HCT116 (cell line): Measurements from ENCODE around the gene PADI4. TPM values are rescaled to one million over a fixed set of nuclear protein-coding genes. Genes with fewer than 3 reads are reported as not detected.

Source experiments
- ATAC-seq: fragments of 200-7000 bp; cut with Tn5 transposase; 2 replicates; pipeline ENCODE4 v1.9.1; 2020; ENCODE audit warnings: mild to moderate bottlenecking, moderate library complexity
- BruUV-seq: library from RNA; stranded (reverse); fragments of 400-500 nt; replicated peaks from 2 replicates; lab custom pipeline; 2021; lab: Mats Ljungman, UMichigan
- CTCF ChIA-PET: fragments of 300-600 bp; sonication (Branson Sonifier 250); formaldehyde crosslinking; loops from one replicate; lab custom pipeline; 2021; ENCODE audit warnings: antibody characterized with exemption; lab: Charles Lee
- POLR2A ChIA-PET: fragments of 300-600, 350-600 bp; sonication (Branson Sonifier 250); formaldehyde crosslinking; loops from one replicate; lab custom pipeline; 2021; ENCODE audit warnings: antibody characterized with exemption; lab: Charles Lee
- RAD21 ChIA-PET, 2 experiments: fragments of 300-600 bp; sonication (Branson Sonifier 250); formaldehyde crosslinking; loops; one replicate each; lab custom pipeline; 2023; ENCODE audit warnings: low total read pairs in 2 of 2; ENCODE audit not compliant: uncharacterized antibody in 2 of 2, unreplicated experiment in 2 of 2, low non-redundant PET in 1 of 2; lab: Charles Lee
- DNase-seq: peaks from one replicate; pipeline ENCODE4 v3.0.0-alpha.2; 2010; ENCODE audit warnings: low read depth, low spot score
- H2AFZ ChIP-seq: fragments of 200-600 bp; shearing (Covaris generic), sonication (generic); 2 replicates; pipeline ENCODE4 v1.6.1; 2017; ENCODE audit warnings: low read depth, mixed run types, mixed read lengths, antibody characterized with exemption, low read length; ENCODE audit not compliant: poor library complexity, severe bottlenecking
- H3K27ac ChIP-seq: 2 replicates; pipeline ENCODE4 v1.5.1; 2012; ENCODE audit warnings: low read depth, low read length
- H3K27me3 ChIP-seq: fragments of 200-600 bp; sonication (generic); 2 replicates; pipeline ENCODE4 v1.6.1; 2016; ENCODE audit warnings: mixed run types, low read length, mixed read lengths; ENCODE audit not compliant: insufficient read depth
- H3K36me3 ChIP-seq, 2 experiments: fragments of 200-500 bp in 1 of 2; fragments of 200-600 bp in 1 of 2; sonication (Bioruptor generic) in 1 of 2; sonication (generic) in 1 of 2; 2 replicates each; pipeline versions ENCODE4 v1.5.1 to v1.6.1; 2014 to 2016; ENCODE audit warnings: low read length in 2 of 2, inconsistent platforms in 1 of 2, mixed read lengths in 1 of 2, mixed run types in 1 of 2; ENCODE audit not compliant: insufficient read depth in 2 of 2, control insufficient read depth in 1 of 2
- H3K4me1 ChIP-seq, 2 experiments: fragments of 200-600 bp in 1 of 2; sonication (generic) in 1 of 2; 2 replicates each; pipeline versions ENCODE4 v1.5.1 to v1.6.1; 2012 to 2017; ENCODE audit warnings: low read length in 2 of 2, inconsistent platforms in 1 of 2, mild to moderate bottlenecking in 1 of 2, mixed read lengths in 1 of 2, mixed run types in 1 of 2, moderate library complexity in 1 of 2; ENCODE audit not compliant: insufficient read depth in 2 of 2, control insufficient read depth in 1 of 2
- H3K4me2 ChIP-seq: fragments of 200-600 bp; sonication (generic); 2 replicates; pipeline ENCODE4 v1.6.1; 2017; ENCODE audit warnings: mixed run types, low read length, mixed read lengths
- H3K4me3 ChIP-seq, 2 experiments: fragments of 200-600 bp in 1 of 2; sonication (generic) in 1 of 2; replicated peaks in 1 of 2; 2 replicates each; pipeline ENCODE4 v1.5.1; 2011 to 2016; ENCODE audit warnings: low read length in 2 of 2, control low read depth in 1 of 2, low read depth in 1 of 2, mild to moderate bottlenecking in 1 of 2, mixed read lengths in 1 of 2, mixed run types in 1 of 2
- H3K79me2 ChIP-seq: fragments of 200-600 bp; sonication (generic); 2 replicates; pipeline ENCODE4 v1.6.1; 2017; ENCODE audit warnings: mild to moderate bottlenecking, mixed run types, low read length, moderate library complexity, mixed read lengths; ENCODE audit not compliant: insufficient read depth
- H3K9ac ChIP-seq: fragments of 200-600 bp; sonication (generic); 2 replicates; pipeline ENCODE4 v1.6.1; 2016; ENCODE audit warnings: low read length, mixed read lengths
- H3K9me2 ChIP-seq: fragments of 200-600 bp; sonication (generic), shearing (Covaris generic); 2 replicates; pipeline ENCODE4 v1.6.1; 2017; ENCODE audit warnings: mixed run types, mild to moderate bottlenecking, moderate library complexity; ENCODE audit not compliant: insufficient read depth
- H3K9me3 ChIP-seq, 2 experiments: fragments of 200-500 bp in 1 of 2; fragments of 200-600 bp in 1 of 2; sonication (Bioruptor generic) in 1 of 2; sonication (generic) in 1 of 2; 2 replicates each; pipeline ENCODE4 v1.6.1; 2014 to 2017; ENCODE audit warnings: low read length in 2 of 2, mixed read lengths in 2 of 2, inconsistent platforms in 1 of 2, low read depth in 1 of 2, mild to moderate bottlenecking in 1 of 2, mixed run types in 1 of 2, moderate library complexity in 1 of 2; ENCODE audit not compliant: control insufficient read depth in 1 of 2, insufficient read depth in 1 of 2
- H4K20me1 ChIP-seq: fragments of 200-600 bp; sonication (generic), shearing (Covaris generic); 2 replicates; pipeline ENCODE4 v1.6.1; 2017; ENCODE audit warnings: mixed run types, mild to moderate bottlenecking, moderate library complexity; ENCODE audit not compliant: insufficient read depth
- ATF3 ChIP-seq: IDR thresholded peaks from 2 replicates; pipeline ENCODE4 v1.6.1; 2012
- CBX3 ChIP-seq: IDR thresholded peaks from 2 replicates; pipeline ENCODE4 v1.6.1; 2012; ENCODE audit warnings: low read depth
- CEBPB ChIP-seq: IDR thresholded peaks from 2 replicates; pipeline ENCODE4 v1.6.1; 2012; ENCODE audit warnings: low read depth
- CTCF ChIP-seq, 3 experiments: fragments of 200-600 bp in 1 of 3; sonication (generic) in 1 of 3; IDR thresholded peaks in 2 of 3; conservative IDR thresholded peaks in 1 of 3; 2 replicates each; pipeline ENCODE4 v1.5.1; 2012 to 2017; ENCODE audit warnings: low read depth in 2 of 3, low read length in 2 of 3, antibody characterized with exemption in 1 of 3, borderline replicate concordance in 1 of 3, control low read depth in 1 of 3, mild to moderate bottlenecking in 1 of 3, mixed read lengths in 1 of 3, mixed run types in 1 of 3, moderate library complexity in 1 of 3; ENCODE audit not compliant: insufficient read depth in 1 of 3
- EGR1 ChIP-seq: IDR thresholded peaks from 2 replicates; pipeline ENCODE4 v1.6.1; 2012; ENCODE audit warnings: low read depth
- ELF1 ChIP-seq: IDR thresholded peaks from 2 replicates; pipeline ENCODE4 v1.6.1; 2012; ENCODE audit warnings: low read depth, borderline replicate concordance
- EZH2 ChIP-seq: fragments of 200-600 bp; sonication (generic); IDR thresholded peaks from 2 replicates; pipeline ENCODE4 v1.6.1; 2017; ENCODE audit warnings: antibody characterized with exemption, mixed run types
- EZH2phosphoT487 ChIP-seq: fragments of 200-600 bp; IDR thresholded peaks from 2 replicates; pipeline ENCODE4 v1.6.1; 2018; ENCODE audit warnings: antibody characterized with exemption, borderline replicate concordance
- FOSL1 ChIP-seq: IDR thresholded peaks from 2 replicates; pipeline ENCODE4 v1.6.1; 2012; ENCODE audit warnings: low read depth
- JUND ChIP-seq: IDR thresholded peaks from 2 replicates; pipeline ENCODE4 v1.6.1; 2012
- MAX ChIP-seq: IDR thresholded peaks from 2 replicates; pipeline ENCODE4 v1.6.1; 2012
- POLR2A ChIP-seq: IDR thresholded peaks from 2 replicates; pipeline ENCODE4 v1.7.0; 2011; ENCODE audit warnings: borderline replicate concordance; ENCODE audit not compliant: insufficient read depth, insufficient read length; ENCODE audit errors: extremely low read depth
- RAD21 ChIP-seq: IDR thresholded peaks from 2 replicates; pipeline ENCODE4 v1.6.1; 2012; ENCODE audit warnings: low read depth, mild to moderate bottlenecking
- SIN3A ChIP-seq: IDR thresholded peaks from 2 replicates; pipeline ENCODE4 v1.6.1; 2012; ENCODE audit warnings: low read depth
- SRF ChIP-seq: IDR thresholded peaks from 2 replicates; pipeline ENCODE4 v1.6.1; 2012; ENCODE audit warnings: low read depth
- YY1 ChIP-seq: IDR thresholded peaks from 2 replicates; pipeline ENCODE4 v1.6.1; 2011; ENCODE audit warnings: low read length, low read depth, moderate library complexity, mild to moderate bottlenecking; ENCODE audit not compliant: insufficient replicate concordance; ENCODE audit errors: extremely low read depth
- intact Hi-C: fragments of 100-400 bp; cut with micrococcal nuclease; formaldehyde crosslinking; loops from 2 replicates; pipeline ENCODE4 v1.10.0; 2022
- total RNA-seq: library from RNA; stranded (reverse); gene quantifications from one replicate; pipeline ENCODE4 v1.2.1, GENCODE V29; 2021; ENCODE audit not compliant: unreplicated experiment
- TF ChIP-seq, protein P1 (sequence below): IDR thresholded peaks from 2 replicates; pipeline ENCODE4 v1.6.1; 2011; ENCODE audit warnings: mild to moderate bottlenecking, low read length, moderate library complexity; ENCODE audit not compliant: insufficient replicate concordance; ENCODE audit errors: extremely low read depth
- TF ChIP-seq, protein P2 (sequence below): IDR thresholded peaks from 2 replicates; pipeline ENCODE4 v1.6.1; 2012; ENCODE audit warnings: low read depth

The PADI4 gene
- total RNA-seq, 1 experiment from 2014 or later: 0.44 TPM

DNA sequence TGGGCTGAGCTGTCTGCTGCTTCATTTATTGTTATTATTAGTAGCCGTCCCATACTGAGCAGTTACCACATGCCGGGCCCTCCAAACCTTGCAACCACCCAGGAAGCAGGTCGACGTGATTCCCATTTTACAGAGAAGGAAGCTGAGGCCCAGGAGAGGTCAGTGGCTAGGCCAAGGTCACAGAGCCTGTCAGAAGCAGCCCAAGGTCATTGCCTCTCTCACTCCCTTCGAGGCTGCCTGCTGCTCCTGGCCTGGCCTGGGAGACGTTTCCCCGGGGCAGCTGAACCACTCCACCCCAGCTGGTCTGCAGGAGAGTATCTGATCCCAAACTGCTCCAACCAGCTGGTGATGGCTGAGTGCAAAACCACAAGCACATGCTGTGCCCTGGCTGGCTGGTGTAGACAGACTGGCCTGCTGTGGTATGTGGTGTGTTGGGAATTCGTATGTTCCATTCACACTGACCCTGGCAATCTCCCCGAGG lies 6.5 kb downstream of the PADI4 start:
- TF ChIP-seq ELF1 (no peak), CEBPB (no peak), EGR1 (no peak), SRF (no peak), MAX (no peak), SIN3A (no peak), ATF3 (no peak), JUND (no peak), FOSL1 (no peak), EZH2phosphoT487 (no peak), YY1 (no peak), CTCF (IDR thresholded peaks at IDR 0.05 in 2 of 3, conservative IDR thresholded peaks at IDR 0.05 in 1 of 3; ENCODE audit: borderline replicate concordance in 1 of 3, insufficient read depth in 1 of 3, low read depth in 2 of 3, low read length in 2 of 3) (no peak), EZH2 (no peak), POLR2A (no peak), RAD21 (no peak), CBX3 (no peak)
- TF ChIP-seq, protein P1, sequence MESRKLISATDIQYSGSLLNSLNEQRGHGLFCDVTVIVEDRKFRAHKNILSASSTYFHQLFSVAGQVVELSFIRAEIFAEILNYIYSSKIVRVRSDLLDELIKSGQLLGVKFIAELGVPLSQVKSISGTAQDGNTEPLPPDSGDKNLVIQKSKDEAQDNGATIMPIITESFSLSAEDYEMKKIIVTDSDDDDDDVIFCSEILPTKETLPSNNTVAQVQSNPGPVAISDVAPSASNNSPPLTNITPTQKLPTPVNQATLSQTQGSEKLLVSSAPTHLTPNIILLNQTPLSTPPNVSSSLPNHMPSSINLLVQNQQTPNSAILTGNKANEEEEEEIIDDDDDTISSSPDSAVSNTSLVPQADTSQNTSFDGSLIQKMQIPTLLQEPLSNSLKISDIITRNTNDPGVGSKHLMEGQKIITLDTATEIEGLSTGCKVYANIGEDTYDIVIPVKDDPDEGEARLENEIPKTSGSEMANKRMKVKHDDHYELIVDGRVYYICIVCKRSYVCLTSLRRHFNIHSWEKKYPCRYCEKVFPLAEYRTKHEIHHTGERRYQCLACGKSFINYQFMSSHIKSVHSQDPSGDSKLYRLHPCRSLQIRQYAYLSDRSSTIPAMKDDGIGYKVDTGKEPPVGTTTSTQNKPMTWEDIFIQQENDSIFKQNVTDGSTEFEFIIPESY: no peak
- TF ChIP-seq, protein P2, sequence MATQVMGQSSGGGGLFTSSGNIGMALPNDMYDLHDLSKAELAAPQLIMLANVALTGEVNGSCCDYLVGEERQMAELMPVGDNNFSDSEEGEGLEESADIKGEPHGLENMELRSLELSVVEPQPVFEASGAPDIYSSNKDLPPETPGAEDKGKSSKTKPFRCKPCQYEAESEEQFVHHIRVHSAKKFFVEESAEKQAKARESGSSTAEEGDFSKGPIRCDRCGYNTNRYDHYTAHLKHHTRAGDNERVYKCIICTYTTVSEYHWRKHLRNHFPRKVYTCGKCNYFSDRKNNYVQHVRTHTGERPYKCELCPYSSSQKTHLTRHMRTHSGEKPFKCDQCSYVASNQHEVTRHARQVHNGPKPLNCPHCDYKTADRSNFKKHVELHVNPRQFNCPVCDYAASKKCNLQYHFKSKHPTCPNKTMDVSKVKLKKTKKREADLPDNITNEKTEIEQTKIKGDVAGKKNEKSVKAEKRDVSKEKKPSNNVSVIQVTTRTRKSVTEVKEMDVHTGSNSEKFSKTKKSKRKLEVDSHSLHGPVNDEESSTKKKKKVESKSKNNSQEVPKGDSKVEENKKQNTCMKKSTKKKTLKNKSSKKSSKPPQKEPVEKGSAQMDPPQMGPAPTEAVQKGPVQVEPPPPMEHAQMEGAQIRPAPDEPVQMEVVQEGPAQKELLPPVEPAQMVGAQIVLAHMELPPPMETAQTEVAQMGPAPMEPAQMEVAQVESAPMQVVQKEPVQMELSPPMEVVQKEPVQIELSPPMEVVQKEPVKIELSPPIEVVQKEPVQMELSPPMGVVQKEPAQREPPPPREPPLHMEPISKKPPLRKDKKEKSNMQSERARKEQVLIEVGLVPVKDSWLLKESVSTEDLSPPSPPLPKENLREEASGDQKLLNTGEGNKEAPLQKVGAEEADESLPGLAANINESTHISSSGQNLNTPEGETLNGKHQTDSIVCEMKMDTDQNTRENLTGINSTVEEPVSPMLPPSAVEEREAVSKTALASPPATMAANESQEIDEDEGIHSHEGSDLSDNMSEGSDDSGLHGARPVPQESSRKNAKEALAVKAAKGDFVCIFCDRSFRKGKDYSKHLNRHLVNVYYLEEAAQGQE: no peak
- TF ChIP-seq, all 23 proteins: peak for 0
- ATAC-seq: no peak; the same call in 1 of the 2 replicates
- RAD21 ChIA-PET: no interaction called here

More for the DNA sequence above, 6.5 kb downstream of the PADI4 start:
- DNase-seq: no peak
- CTCF ChIA-PET: no interaction called here
- Histone ChIP-seq H3K27ac (no peak overlapping the region), H3K4me2 (no peak overlapping the region), H3K9me3 (no peaks in the 10 kb centered on the region), H3K9ac (no peak overlapping the region), H4K20me1 (no peaks in the 10 kb centered on the region), H3K9me2 (no peaks in the 10 kb centered on the region), H3K79me2 (no peaks in the 10 kb centered on the region), H3K36me3 (no peaks in the 10 kb centered on the region), H3K27me3 (no peaks in the 10 kb centered on the region), H2AFZ (no peak overlapping the region), H3K4me3 (no peak overlapping the region), H3K4me1 (no peaks in the 10 kb centered on the region)
- intact Hi-C loops: no loop called here
- BruUV-seq: no TSS peak
- POLR2A ChIA-PET: no interaction called here
